GM12891 (cell line): ENCODE measurements around the gene NR5A1.

Source experiments
- DNase-seq: peaks from one replicate; pipeline ENCODE4 v3.0.0; 2011; ENCODE audit warnings: low spot score; ENCODE audit not compliant: insufficient read length
- FAIRE-seq: peaks from 2 replicates; lab custom pipeline; 2011; peaks lifted over from hg19 to GRCh38; lab: Jason Lieb, UNC
- PAX5 ChIP-seq: IDR thresholded peaks from 2 replicates; pipeline ENCODE4 v1.6.1; 2011; ENCODE audit warnings: low read length, moderate library complexity, mild to moderate bottlenecking; ENCODE audit not compliant: insufficient read depth, severe bottlenecking
- POLR2A ChIP-seq: IDR thresholded peaks from 2 replicates; pipeline ENCODE4 v1.6.1; 2011; ENCODE audit warnings: low read depth, low read length, control low read depth
- POLR2AphosphoS5 ChIP-seq: IDR thresholded peaks from 2 replicates; pipeline ENCODE4 v1.6.1; 2011; ENCODE audit warnings: low read depth, low read length, control low read depth
- POU2F2 ChIP-seq: IDR thresholded peaks from 2 replicates; pipeline ENCODE4 v1.6.1; 2011; ENCODE audit warnings: low read depth, mild to moderate bottlenecking, control low read depth, low read length, moderate library complexity
- SPI1 ChIP-seq: IDR thresholded peaks from 2 replicates; pipeline ENCODE4 v1.6.1; 2011; ENCODE audit warnings: low read depth, low read length, control low read depth
- TAF1 ChIP-seq: IDR thresholded peaks from 2 replicates; pipeline ENCODE4 v1.6.1; 2011; ENCODE audit warnings: low read depth, low read length, control low read depth

The NR5A1 gene

GRCh38 chr9:124506433-124506832 lies 766 bp downstream of the NR5A1 start:
- no peak for FAIRE-seq
- no peak for TF ChIP-seq TAF1
- no peak for TF ChIP-seq POLR2AphosphoS5
- no peak for TF ChIP-seq POU2F2
- no peak for TF ChIP-seq PAX5
- no peak for TF ChIP-seq SPI1
- no peak for TF ChIP-seq POLR2A
- peak; percentile 15 for DNase-seq

GRCh38 chr9:124505901-124506346 lies 1.3 kb downstream of the NR5A1 start:
- no peak for TF ChIP-seq TAF1
- no peak for TF ChIP-seq SPI1
- no peak for TF ChIP-seq POLR2A
- no peak for TF ChIP-seq POU2F2
- no peak for TF ChIP-seq PAX5
- no peak for TF ChIP-seq POLR2AphosphoS5
- FAIRE-seq (no peak), DNase-seq (no peak)

- FAIRE-seq = no peak
- TF ChIP-seq POLR2A = no peak
- TF ChIP-seq TAF1 = no peak
- TF ChIP-seq PAX5 = no peak
- no peak for TF ChIP-seq POLR2AphosphoS5
- no peak for TF ChIP-seq POU2F2
- no peak for TF ChIP-seq SPI1
- peak; percentile 19 for DNase-seq
Observed at GRCh38 chr9:124505006-124505900, 1.9 kb downstream of the NR5A1 start.

- peak; percentile 39 for DNase-seq
- FAIRE-seq = no peak
- no peak for TF ChIP-seq POLR2A
- TF ChIP-seq POLR2AphosphoS5 = no peak
- no peak for TF ChIP-seq SPI1
Observed at GRCh38 chr9:124504530-124505005, 2.6 kb downstream of the NR5A1 start.

DNA sequence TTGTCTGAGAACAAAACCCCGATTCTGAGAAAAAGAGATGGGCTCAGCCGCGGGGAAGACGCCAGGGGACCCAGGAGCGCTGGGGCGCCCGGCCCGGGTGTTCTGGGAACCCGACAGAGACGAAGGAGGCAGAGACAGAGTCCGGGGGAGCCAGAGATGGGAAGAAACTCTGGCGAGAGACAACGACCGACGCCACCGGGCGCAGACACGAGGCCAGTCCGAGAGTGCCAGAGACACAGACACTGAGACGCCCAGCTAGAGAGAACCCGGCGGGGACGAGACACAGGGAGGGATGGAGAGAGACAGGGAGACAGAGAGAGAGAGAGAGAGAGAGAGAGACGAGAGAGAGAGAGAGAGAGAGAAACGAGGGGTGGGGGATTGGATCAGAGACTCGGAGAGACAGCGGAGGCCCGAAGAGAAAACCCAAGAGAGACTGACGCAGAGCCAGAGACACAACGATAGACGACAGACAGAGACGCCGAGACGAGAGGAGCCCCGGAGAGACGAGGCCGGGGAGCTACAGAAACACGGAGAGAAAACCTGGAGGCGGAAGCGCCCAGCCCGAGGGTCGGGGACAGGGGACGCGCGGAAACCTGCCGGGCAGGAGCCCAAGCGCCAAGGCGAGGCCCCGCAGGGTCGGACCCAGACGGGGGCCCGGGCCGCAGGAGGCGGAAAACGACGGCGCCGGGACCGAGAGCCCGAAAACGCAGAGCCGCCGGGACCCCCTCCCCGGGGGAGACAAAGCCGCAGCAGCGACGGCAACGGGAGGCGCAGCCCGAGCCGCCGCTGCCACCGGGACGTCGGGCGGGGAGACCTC lies 3.3 kb downstream of the NR5A1 start:
- peak; percentile 35 for DNase-seq
- no peak for FAIRE-seq
- no peak for TF ChIP-seq TAF1
- TF ChIP-seq SPI1 = no peak
- TF ChIP-seq POLR2AphosphoS5 = no peak
- TF ChIP-seq PAX5 = no peak
- TF ChIP-seq POU2F2 = no peak
- TF ChIP-seq POLR2A = no peak

GRCh38 chr9:124502711-124503702 lies 4.2 kb downstream of the NR5A1 start:
- FAIRE-seq = no peak
- no peak for TF ChIP-seq SPI1
- TF ChIP-seq POLR2AphosphoS5 = no peak
- TF ChIP-seq POLR2A = no peak
- TF ChIP-seq POU2F2 = no peak
- TF ChIP-seq TAF1 = no peak
- no peak for TF ChIP-seq PAX5
- DNase-seq = no peak

GRCh38 chr9:124501771-124502320 lies 5.4 kb downstream of the NR5A1 start:
- DNase-seq (no peak), FAIRE-seq (no peak)
- no peak for TF ChIP-seq POU2F2
- no peak for TF ChIP-seq SPI1
- TF ChIP-seq POLR2AphosphoS5 = no peak

- no peak for DNase-seq
- peak; percentile 45 for FAIRE-seq
- no peak for TF ChIP-seq SPI1
- TF ChIP-seq TAF1 = no peak
- TF ChIP-seq POLR2AphosphoS5 = no peak
- TF ChIP-seq POU2F2 = no peak
- TF ChIP-seq PAX5 = no peak
- TF ChIP-seq POLR2A = no peak
Observed at GRCh38 chr9:124500796-124501611, 6.2 kb downstream of the NR5A1 start.
